Activated naive CD8-positive, alpha-beta T cell treated with anti-CD3 and anti-CD28 coated beads, Interleukin-2, amount 10 ng/mL, durations not matched to agents 7 days and 5 days (primary cell): ENCODE measurements around the gene STK32B. TPM values are rescaled to one million over a fixed set of nuclear protein-coding genes. Genes with fewer than 3 reads are reported as not detected.

Experiments
- ATAC-seq: fragments of 150-1000 bp; cut with Tn5 transposase; one replicate; pipeline ENCODE4 v1.10.0; 2021; ENCODE audit warnings: low read depth, moderate library complexity
- POLR2A ChIA-PET: fragments of 350-600 bp; sonication (Branson Sonifier 250); formaldehyde crosslinking; loops from one replicate; lab custom pipeline; 2021; ENCODE audit warnings: antibody characterized with exemption; lab: Charles Lee
- DNase-seq: peaks from one replicate; pipeline ENCODE4 v3.0.0; 2021
- H3K27ac Mint-ChIP-seq: one replicate; pipeline ENCODE4 v1.8.0; 2022; ENCODE audit warnings: mild to moderate bottlenecking, mixed read lengths
- H3K27me3 Mint-ChIP-seq: one replicate; pipeline ENCODE4 v1.8.0; 2022; ENCODE audit warnings: mild to moderate bottlenecking, moderate library complexity, mixed read lengths
- H3K36me3 Mint-ChIP-seq: one replicate; pipeline ENCODE4 v1.8.0; 2021; ENCODE audit warnings: mild to moderate bottlenecking, mixed read lengths
- H3K4me1 Mint-ChIP-seq: one replicate; pipeline ENCODE4 v1.8.0; 2021; ENCODE audit warnings: mixed read lengths
- H3K4me3 Mint-ChIP-seq: one replicate; pipeline ENCODE4 v1.8.0; 2022; ENCODE audit warnings: mild to moderate bottlenecking, moderate library complexity, mixed read lengths
- H3K9me3 Mint-ChIP-seq: one replicate; pipeline ENCODE4 v1.8.0; 2021; ENCODE audit warnings: mixed read lengths
- total RNA-seq, 2 experiments: library from RNA; stranded (reverse); gene quantifications; one replicate each; pipeline ENCODE4 v1.2.3, GENCODE V29; 2021

STK32B gene
- total RNA-seq, 2 experiments from 2014 or later, result not detected

GRCh38 chr4:5036239-5036638 lies 15.0 kb upstream of the STK32B start:
- Mint-ChIP-seq H3K9me3 (peaks cover 1% of the 10 kb centered on the region), H3K4me3 (no peak overlapping the region), H3K4me1 (peaks cover 13% of the 10 kb centered on the region), H3K36me3 (peaks cover 2% of the 10 kb centered on the region), H3K27ac (no peak overlapping the region), H3K27me3 (peaks cover 9% of the 10 kb centered on the region)
- DNase-seq, result no peak
- POLR2A ChIA-PET, result no interaction called here
- ATAC-seq, result no peak

GRCh38 chr4:5037553-5038551 lies 13.4 kb upstream of the STK32B start:
- POLR2A ChIA-PET, result no interaction called here
- Mint-ChIP-seq H3K4me3 (no peak overlapping the region), H3K4me1 (peaks cover 11% of the 10 kb centered on the region), H3K36me3 (no peaks in the 10 kb centered on the region), H3K9me3 (no peaks in the 10 kb centered on the region), H3K27ac (no peak overlapping the region), H3K27me3 (peaks cover 9% of the 10 kb centered on the region)
- no peak for DNase-seq
- ATAC-seq, result no peak

GRCh38 chr4:5039800-5040199 lies 11.5 kb upstream of the STK32B start:
- H3K4me1 Mint-ChIP-seq, result no peaks in the 10 kb centered on the region

GRCh38 chr4:5040856-5041620 lies 10.2 kb upstream of the STK32B start:
- H3K27ac Mint-ChIP-seq, result no peak overlapping the region
- POLR2A ChIA-PET, result no interaction called here
- DNase-seq, result no peak
- no peak for ATAC-seq
- H3K27me3 Mint-ChIP-seq, result peaks cover 17% of the 10 kb centered on the region
- no peaks in the 10 kb centered on the region for H3K9me3 Mint-ChIP-seq
- H3K36me3 Mint-ChIP-seq, result no peaks in the 10 kb centered on the region
- no peak overlapping the region for H3K4me3 Mint-ChIP-seq
- H3K4me1 Mint-ChIP-seq, result no peaks in the 10 kb centered on the region

More at GRCh38 chr4:5039800-5040199, 11.5 kb upstream of the STK32B start:
- Mint-ChIP-seq H3K4me3 (no peak overlapping the region), H3K36me3 (no peaks in the 10 kb centered on the region), H3K27me3 (peaks cover 8% of the 10 kb centered on the region), H3K9me3 (no peaks in the 10 kb centered on the region), H3K27ac (no peak overlapping the region)
- no peak for ATAC-seq
- no peak for DNase-seq
- POLR2A ChIA-PET, result no interaction called here

- Mint-ChIP-seq H3K9me3 (no peaks in the 10 kb centered on the region), H3K27me3 (peaks cover 23% of the 10 kb centered on the region), H3K4me3 (no peak overlapping the region), H3K36me3 (no peaks in the 10 kb centered on the region), H3K4me1 (no peaks in the 10 kb centered on the region), H3K27ac (no peak overlapping the region)
- POLR2A ChIA-PET, result no interaction called here
- DNase-seq, result no peak
- ATAC-seq, result no peak
Measured at GRCh38 chr4:5041699-5042098, 9.6 kb upstream of the STK32B start.

GRCh38 chr4:5043579-5043978 lies 7.7 kb upstream of the STK32B start:
- ATAC-seq (no peak), DNase-seq (no peak)
- Mint-ChIP-seq H3K27ac (no peak overlapping the region), H3K4me1 (no peaks in the 10 kb centered on the region), H3K36me3 (no peaks in the 10 kb centered on the region), H3K9me3 (no peaks in the 10 kb centered on the region), H3K27me3 (peaks cover 26% of the 10 kb centered on the region), H3K4me3 (no peak overlapping the region)
- POLR2A ChIA-PET, result no interaction called here

- no peak overlapping the region for H3K27ac Mint-ChIP-seq
- ATAC-seq (no peak), DNase-seq (no peak)
- H3K9me3 Mint-ChIP-seq, result no peaks in the 10 kb centered on the region
- no peaks in the 10 kb centered on the region for H3K36me3 Mint-ChIP-seq
- H3K4me3 Mint-ChIP-seq, result no peak overlapping the region
- no peaks in the 10 kb centered on the region for H3K4me1 Mint-ChIP-seq
- POLR2A ChIA-PET, result no interaction called here
- H3K27me3 Mint-ChIP-seq, result peaks cover 30% of the 10 kb centered on the region
Measured at GRCh38 chr4:5044341-5044740, 6.9 kb upstream of the STK32B start.

- H3K9me3 Mint-ChIP-seq, result no peaks in the 10 kb centered on the region
- H3K27me3 Mint-ChIP-seq, result peaks cover 36% of the 10 kb centered on the region
- ATAC-seq (no peak), DNase-seq (no peak)
- POLR2A ChIA-PET, result no interaction called here
- H3K4me3 Mint-ChIP-seq, result no peak overlapping the region
- H3K36me3 Mint-ChIP-seq, result no peaks in the 10 kb centered on the region
- H3K27ac Mint-ChIP-seq, result no peak overlapping the region
- no peaks in the 10 kb centered on the region for H3K4me1 Mint-ChIP-seq
Measured at GRCh38 chr4:5045097-5045496, 6.2 kb upstream of the STK32B start.

- Mint-ChIP-seq H3K4me3 (no peak overlapping the region), H3K4me1 (peaks cover 6% of the 10 kb centered on the region), H3K36me3 (no peaks in the 10 kb centered on the region), H3K9me3 (no peaks in the 10 kb centered on the region), H3K27ac (no peak overlapping the region), H3K27me3 (peaks cover 54% of the 10 kb centered on the region)
- ATAC-seq (no peak), DNase-seq (no peak)
- POLR2A ChIA-PET, result no interaction called here
Measured at GRCh38 chr4:5048721-5049120, 2.6 kb upstream of the STK32B start.

GRCh38 chr4:5050520-5051277 lies 581 bp upstream of the STK32B start:
- peak; percentile 45 for DNase-seq
- Mint-ChIP-seq H3K36me3 (no peaks in the 10 kb centered on the region), H3K4me1 (peaks cover 6% of the 10 kb centered on the region), H3K4me3 (peak overlapping the region; percentile 79), H3K27ac (no peak overlapping the region), H3K9me3 (no peaks in the 10 kb centered on the region), H3K27me3 (peaks cover 43% of the 10 kb centered on the region)
- ATAC-seq, result no peak
- POLR2A ChIA-PET, result no interaction called here

GRCh38 chr4:5052204-5052702 lies 973 bp downstream of the STK32B start:
- POLR2A ChIA-PET, result no interaction called here
- no peak overlapping the region for H3K27ac Mint-ChIP-seq
- DNase-seq, result no peak
- peaks cover 6% of the 10 kb centered on the region for H3K4me1 Mint-ChIP-seq
- H3K4me3 Mint-ChIP-seq, result peak overlapping the region; percentile 13
- ATAC-seq, result no peak
- peaks cover 31% of the 10 kb centered on the region for H3K27me3 Mint-ChIP-seq
- no peaks in the 10 kb centered on the region for H3K36me3 Mint-ChIP-seq
- H3K9me3 Mint-ChIP-seq, result no peaks in the 10 kb centered on the region

GRCh38 chr4:5052726-5053425 lies 1.6 kb downstream of the STK32B start:
- Mint-ChIP-seq H3K4me1 (peaks cover 6% of the 10 kb centered on the region), H3K4me3 (no peak overlapping the region), H3K9me3 (no peaks in the 10 kb centered on the region), H3K27me3 (peaks cover 31% of the 10 kb centered on the region), H3K36me3 (no peaks in the 10 kb centered on the region), H3K27ac (no peak overlapping the region)
- POLR2A ChIA-PET, result no interaction called here
- ATAC-seq, result no peak
- no peak for DNase-seq
